ENCODE results near the gene SLC24A3. TPM values are rescaled to one million over a fixed set of nuclear protein-coding genes. Genes with fewer than 3 reads are reported as not detected.

The SLC24A3 gene
- total and polyA plus RNA-seq, 2 experiments from 2014 or later = 0.81 to 2.5 TPM

- no peak for ATAC-seq
Observed at GRCh38 chr20:19318610-19319009, 106.2 kb downstream of the SLC24A3 start.

More at GRCh38 chr20:19318610-19319009, 106.2 kb downstream of the SLC24A3 start:
- no peak for TF ChIP-seq EZH2 (IDR thresholded peaks at IDR 0.05; ENCODE audit: low read depth, unreplicated experiment)
- TF ChIP-seq ETS1 (IDR thresholded peaks at IDR 0.05) = no peak
- no peak for TF ChIP-seq ZNF331 (CRISPR knock-in tag; IDR thresholded peaks at IDR 0.05; ENCODE audit: low read depth)
- no peak for TF ChIP-seq STAT1 (IDR thresholded peaks at IDR 0.05; ENCODE audit: unreplicated experiment)
- no peak for TF ChIP-seq POLR2AphosphoS5 (IDR thresholded peaks at IDR 0.05; ENCODE audit: low read depth)
- TF ChIP-seq REST (IDR thresholded peaks at IDR 0.05; ENCODE audit: unreplicated experiment) = no peak
- TF ChIP-seq EZH2phosphoT487 (IDR thresholded peaks at IDR 0.05; ENCODE audit: unreplicated experiment) = no peak
- no peak for TF ChIP-seq NANOG (IDR thresholded peaks at IDR 0.05; ENCODE audit: borderline replicate concordance)
- TF ChIP-seq ZNF462 (CRISPR knock-in tag; IDR thresholded peaks at IDR 0.05) = no peak
- no peak for TF ChIP-seq CREB1 (CRISPR knock-in tag; IDR thresholded peaks at IDR 0.05; ENCODE audit: low read depth)
- Mint-ChIP-seq H3K27me3 (ENCODE audit: insufficient read depth, low read depth, poor library complexity) (peaks cover 12% of the 10 kb centered on the region), H3K27ac (no peak overlapping the region), H3K4me1 (peaks cover 5% of the 10 kb centered on the region), H3K9me3 (no peaks in the 10 kb centered on the region), H3K4me3 (no peak overlapping the region), H3K36me3 (ENCODE audit: low read depth) (no peaks in the 10 kb centered on the region)
- no peaks in the 10 kb centered on the region for H4K20me1 ChIP-seq (replicated peaks; ENCODE audit: insufficient read depth)
- no peaks in the 10 kb centered on the region for H3K36me3 ChIP-seq (ENCODE audit: insufficient read depth)
- DNase-seq (ENCODE audit: low spot score) = no peak
- H3K27me3 ChIP-seq (ENCODE audit: insufficient read depth) = no peaks in the 10 kb centered on the region
- H3F3A ChIP-seq (replicated peaks; ENCODE audit: low read depth) = no peaks in the 10 kb centered on the region
- H3K27ac ChIP-seq (ENCODE audit: low read depth) = no peak overlapping the region
- H3K4me3 ChIP-seq = no peak overlapping the region
- no peaks in the 10 kb centered on the region for H3K79me2 ChIP-seq (replicated peaks; ENCODE audit: insufficient read depth)
- no peaks in the 10 kb centered on the region for H3K9me2 ChIP-seq (ENCODE audit: insufficient read depth)
- no peaks in the 10 kb centered on the region for H3K4me1 ChIP-seq (ENCODE audit: insufficient read depth)
- H2AFZ ChIP-seq = no peak overlapping the region
- no peak overlapping the region for H3K4me2 ChIP-seq
